ENCODE data around the gene PSORS1C1. TPM values are rescaled to one million over a fixed set of nuclear protein-coding genes. Genes with fewer than 3 reads are reported as not detected.
"Not testable (repeated sequence)": the region's sequence is repeated elsewhere in the genome, so short reads cannot be mapped to it uniquely, and the experiment has no call there.

Gene PSORS1C1, protein sequence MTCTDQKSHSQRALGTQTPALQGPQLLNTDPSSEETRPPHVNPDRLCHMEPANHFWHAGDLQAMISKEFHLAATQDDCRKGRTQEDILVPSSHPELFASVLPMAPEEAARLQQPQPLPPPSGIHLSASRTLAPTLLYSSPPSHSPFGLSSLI
- 0.26 TPM in 1 of 2 replicates, not detected in the other for total RNA-seq

DNA sequence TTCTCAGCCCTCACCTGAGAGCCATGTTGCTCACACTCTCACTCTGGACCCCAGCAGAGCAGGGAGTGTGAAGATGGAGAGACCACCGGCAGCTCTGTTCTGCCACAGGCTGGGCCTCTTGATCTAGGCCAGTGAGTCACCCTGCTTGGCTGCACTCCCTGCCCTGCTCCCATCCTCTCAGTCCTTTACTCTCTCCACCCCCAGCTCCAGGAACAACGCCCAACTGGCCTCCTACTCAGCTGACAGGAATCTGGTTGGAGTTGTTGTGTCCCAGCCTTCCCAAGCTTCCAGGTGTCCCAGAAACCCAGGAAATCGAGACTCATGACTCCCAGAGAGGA, at the start of gene PSORS1C1:
PSORS1C1 (plus strand) TSS at position 260 of the 338 bp plus-strand sequence. CDS start 14,833 bp downstream, outside the sequence.
- intact Hi-C loops (cut with micrococcal nuclease), result no loop called here
- Mint-ChIP-seq H3K4me3 (no peak within 1 kb of the TSS), H3K4me1 (ENCODE audit: low read depth) (no peaks in the 10 kb centered on the region), H3K36me3 (ENCODE audit: low read depth) (no peaks in the 10 kb centered on the region), H3K27me3 (ENCODE audit: insufficient read depth) (peaks cover 10% of the 10 kb centered on the region), H3K27ac (no peak within 1 kb of the TSS), H3K9me3 (no peaks in the 10 kb centered on the region)
- DNase-seq (ENCODE audit: low spot score), result no peak

DNA sequence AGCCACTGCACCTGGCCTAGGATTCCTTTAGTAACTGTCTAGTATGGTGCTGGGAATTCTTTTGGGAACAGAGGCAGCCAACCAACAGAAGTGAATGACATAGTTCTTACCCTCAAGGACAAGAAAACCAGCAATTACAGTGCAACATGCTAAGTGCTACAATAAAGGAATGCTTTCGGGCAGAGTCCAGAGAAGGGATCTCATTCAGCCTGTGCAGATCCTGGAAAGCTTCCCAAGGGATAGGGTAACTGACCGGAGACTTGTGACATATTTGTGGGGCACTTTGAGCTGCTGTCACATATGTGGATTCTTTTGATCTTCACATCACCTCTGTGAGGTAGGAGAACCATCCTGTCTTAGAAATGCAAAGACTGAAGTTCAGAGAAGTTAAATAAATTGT, 49.0 kb upstream of the PSORS1C1 start:
- Mint-ChIP-seq H3K27me3 (ENCODE audit: insufficient read depth) (peaks cover 11% of the 10 kb centered on the region), H3K36me3 (ENCODE audit: low read depth) (no peaks in the 10 kb centered on the region), H3K4me1 (ENCODE audit: low read depth) (no peaks in the 10 kb centered on the region), H3K27ac (no peak overlapping the region), H3K4me3 (no peak overlapping the region), H3K9me3 (no peaks in the 10 kb centered on the region)
- DNase-seq (ENCODE audit: low spot score), result no peak
- intact Hi-C loops (cut with micrococcal nuclease), result no loop called here

DNA sequence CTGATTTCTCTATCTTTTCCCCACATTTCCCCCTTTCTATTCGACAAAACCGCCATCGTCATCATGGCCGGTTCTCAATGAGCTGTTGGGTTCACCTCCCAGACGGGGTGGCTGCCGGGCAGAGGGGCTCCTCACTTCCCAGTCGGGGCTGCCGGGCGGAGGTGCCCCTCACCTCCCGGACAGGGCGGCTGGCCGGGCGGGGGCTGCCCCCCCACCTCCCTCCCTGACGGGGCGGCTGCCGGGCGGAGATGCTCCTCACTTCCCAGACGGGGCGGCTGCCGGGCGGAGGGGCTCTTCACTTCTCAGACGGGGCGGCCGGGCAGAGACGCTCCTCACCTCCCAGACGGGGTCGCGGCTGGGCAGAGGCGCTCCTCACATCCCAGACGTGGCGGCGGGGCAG, 47.6 kb upstream of the PSORS1C1 start:
- H3K27ac Mint-ChIP-seq; H3K27me3 Mint-ChIP-seq (ENCODE audit: insufficient read depth); H3K9me3 Mint-ChIP-seq; DNase-seq (ENCODE audit: low spot score); H3K4me1 Mint-ChIP-seq (ENCODE audit: low read depth); H3K36me3 Mint-ChIP-seq (ENCODE audit: low read depth); H3K4me3 Mint-ChIP-seq; intact Hi-C loops (cut with micrococcal nuclease): not testable (repeated sequence)

DNA sequence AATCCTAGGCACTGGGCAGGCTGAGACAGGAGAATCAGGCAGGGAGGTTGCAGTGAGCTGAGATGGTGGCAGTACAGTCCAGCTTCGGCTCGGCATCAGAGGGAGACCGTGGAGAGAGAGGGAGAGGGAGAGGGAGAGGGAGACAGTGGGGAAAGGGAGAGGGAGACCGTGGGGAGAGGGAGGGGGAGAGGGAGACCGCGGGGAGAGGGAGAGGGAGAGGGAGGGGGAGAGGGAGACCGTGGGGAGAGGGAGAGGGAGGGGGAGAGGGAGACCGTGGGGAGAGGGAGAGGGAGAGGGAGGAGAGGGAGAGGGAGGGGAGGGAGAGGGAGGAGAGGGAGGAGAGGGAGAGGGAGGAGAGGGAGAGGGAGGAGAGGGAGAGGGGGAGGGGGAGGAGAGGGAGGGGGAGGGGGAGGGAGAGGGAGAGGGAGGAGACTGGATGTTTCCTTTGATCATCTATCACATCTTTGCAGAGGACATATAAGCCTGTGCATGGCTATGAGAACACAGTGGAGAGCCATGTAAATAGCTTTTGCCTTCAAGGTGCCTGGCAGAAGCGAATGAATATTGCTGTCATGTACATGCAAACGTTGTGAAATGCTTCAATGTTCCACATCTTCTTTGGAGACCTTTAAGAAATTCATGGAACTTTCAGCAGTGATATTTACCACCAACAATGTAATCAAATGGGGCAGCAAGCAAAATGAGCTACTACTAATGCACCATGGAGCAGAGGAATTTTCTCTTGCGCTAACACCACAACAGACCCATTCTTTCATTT, 46.5 kb upstream of the PSORS1C1 start:
- H3K27ac Mint-ChIP-seq; H3K4me3 Mint-ChIP-seq; H3K4me1 Mint-ChIP-seq (ENCODE audit: low read depth); H3K36me3 Mint-ChIP-seq (ENCODE audit: low read depth); DNase-seq (ENCODE audit: low spot score); H3K9me3 Mint-ChIP-seq; H3K27me3 Mint-ChIP-seq (ENCODE audit: insufficient read depth); intact Hi-C loops (cut with micrococcal nuclease): not testable (repeated sequence)

DNA sequence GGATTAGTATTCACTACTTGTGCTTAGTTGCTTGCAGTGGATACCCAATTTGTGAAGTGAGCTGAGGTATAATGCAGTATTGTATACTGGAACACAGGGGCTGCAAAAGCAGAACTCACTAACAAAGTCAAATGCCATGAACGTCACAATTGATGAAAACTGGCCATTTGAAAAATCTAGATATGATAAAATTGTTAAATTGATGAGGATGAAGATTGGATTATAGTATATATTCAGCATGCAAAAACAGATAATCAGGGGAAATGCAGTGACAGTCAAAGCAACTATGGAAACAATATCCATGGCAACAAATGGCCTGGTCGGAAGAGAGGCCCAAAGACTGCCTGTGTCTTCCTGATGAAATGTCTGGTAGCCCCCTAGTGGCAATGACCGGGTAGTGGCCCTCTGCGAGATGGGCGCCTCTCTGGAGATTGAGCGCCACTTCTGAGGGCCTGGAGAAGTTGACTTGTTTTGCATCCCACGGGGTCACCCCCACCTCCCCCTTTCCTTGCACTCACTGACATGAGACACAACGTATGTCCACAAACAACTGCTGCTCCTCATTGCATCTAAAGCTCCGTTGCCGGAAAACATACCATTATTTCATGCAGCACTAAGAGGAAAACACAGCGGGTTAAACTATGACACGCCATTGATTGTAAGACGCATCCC, 45.8 kb upstream of the PSORS1C1 start:
- Mint-ChIP-seq H3K27me3 (ENCODE audit: insufficient read depth) (no peaks in the 10 kb centered on the region), H3K27ac (no peak overlapping the region), H3K9me3 (no peaks in the 10 kb centered on the region), H3K4me3 (no peak overlapping the region), H3K4me1 (ENCODE audit: low read depth) (no peaks in the 10 kb centered on the region), H3K36me3 (ENCODE audit: low read depth) (no peaks in the 10 kb centered on the region)
- intact Hi-C loops (cut with micrococcal nuclease), result loop anchor here (1.0 kb wide), 1 partner anchor 154 kb away; no protein-coding TSS in a partner anchor
- peak; percentile 53 for DNase-seq (ENCODE audit: low spot score)

DNA sequence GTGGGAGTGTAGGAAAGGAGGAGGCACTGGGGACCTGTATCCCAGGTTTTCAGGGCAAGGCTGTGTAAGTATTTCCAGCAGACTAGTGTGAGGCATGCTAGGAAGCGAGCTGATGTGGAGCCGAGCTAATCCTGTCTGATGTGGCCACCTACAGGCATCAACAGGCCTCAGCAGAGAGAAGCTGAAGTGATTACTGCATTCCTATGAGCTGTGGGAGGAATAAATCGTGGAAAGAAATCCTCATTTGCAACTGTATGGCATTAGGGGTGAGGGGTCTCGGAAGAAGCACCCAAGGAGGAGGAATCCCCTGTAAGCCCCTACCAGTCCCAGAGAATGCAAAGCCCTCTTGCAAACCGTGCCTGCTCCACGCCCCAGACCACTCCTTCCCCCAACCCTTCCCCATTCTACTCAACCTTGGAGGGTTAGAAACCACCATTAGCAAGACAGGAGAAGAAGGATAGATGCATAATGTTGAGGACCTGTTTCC, 43.8 kb upstream of the PSORS1C1 start:
- intact Hi-C loops (cut with micrococcal nuclease), result no loop called here
- no peak overlapping the region for H3K27ac Mint-ChIP-seq
- H3K4me3 Mint-ChIP-seq, result no peak overlapping the region
- no peaks in the 10 kb centered on the region for H3K36me3 Mint-ChIP-seq (ENCODE audit: low read depth)
- no peaks in the 10 kb centered on the region for H3K9me3 Mint-ChIP-seq
- peaks cover 2% of the 10 kb centered on the region for H3K27me3 Mint-ChIP-seq (ENCODE audit: insufficient read depth)
- no peaks in the 10 kb centered on the region for H3K4me1 Mint-ChIP-seq (ENCODE audit: low read depth)
- no peak for DNase-seq (ENCODE audit: low spot score)

DNA sequence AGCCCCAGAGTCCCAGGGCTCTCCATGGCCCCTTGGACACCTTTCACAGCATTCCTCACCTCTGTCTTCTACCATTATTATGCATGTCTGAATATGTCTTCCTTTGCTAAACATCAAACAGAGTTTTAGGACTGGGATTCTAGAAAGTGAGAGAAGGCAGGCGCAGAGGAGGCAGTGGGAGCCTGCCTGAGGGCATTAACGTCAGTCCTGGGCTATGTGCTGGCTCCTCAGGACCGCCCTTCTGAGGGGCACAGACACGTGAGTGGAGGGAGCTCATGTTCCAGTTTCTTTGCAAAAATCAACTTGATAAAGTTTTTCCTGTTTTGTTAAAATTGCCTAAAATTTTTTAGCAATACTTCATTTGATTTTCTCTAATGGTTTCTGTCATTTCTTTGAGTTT, 40.2 kb upstream of the PSORS1C1 start:
- peaks cover 2% of the 10 kb centered on the region for H3K27me3 Mint-ChIP-seq (ENCODE audit: insufficient read depth)
- no peak overlapping the region for H3K27ac Mint-ChIP-seq
- no peaks in the 10 kb centered on the region for H3K9me3 Mint-ChIP-seq
- no peaks in the 10 kb centered on the region for H3K36me3 Mint-ChIP-seq (ENCODE audit: low read depth)
- no peak overlapping the region for H3K4me3 Mint-ChIP-seq
- H3K4me1 Mint-ChIP-seq (ENCODE audit: low read depth), result no peaks in the 10 kb centered on the region
- intact Hi-C loops (cut with micrococcal nuclease), result no loop called here
- no peak for DNase-seq (ENCODE audit: low spot score)

DNA sequence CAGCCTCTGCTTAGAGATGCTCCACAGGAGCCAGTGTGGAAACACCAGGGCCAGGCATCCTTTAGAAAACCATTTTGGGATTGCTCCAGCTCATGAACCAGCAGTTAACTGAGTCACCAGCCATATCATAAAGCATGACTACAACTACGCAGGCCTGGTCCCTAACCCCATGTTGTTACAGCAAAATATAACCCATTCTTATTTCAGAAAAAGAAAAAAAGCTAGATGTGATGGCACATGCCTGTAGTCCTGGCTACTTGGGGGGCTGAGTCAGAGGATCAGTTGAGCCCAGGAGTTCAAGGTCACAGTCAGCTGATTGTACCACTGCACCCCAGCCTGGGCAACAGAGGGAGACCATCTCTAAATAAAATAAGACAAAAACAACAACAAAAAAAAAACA, 39.1 kb upstream of the PSORS1C1 start:
- Mint-ChIP-seq H3K9me3 (no peaks in the 10 kb centered on the region), H3K4me1 (ENCODE audit: low read depth) (no peaks in the 10 kb centered on the region), H3K27ac (no peak overlapping the region), H3K4me3 (no peak overlapping the region), H3K27me3 (ENCODE audit: insufficient read depth) (peaks cover 4% of the 10 kb centered on the region), H3K36me3 (ENCODE audit: low read depth) (no peaks in the 10 kb centered on the region)
- intact Hi-C loops (cut with micrococcal nuclease), result no loop called here
- DNase-seq (ENCODE audit: low spot score), result no peak

DNA sequence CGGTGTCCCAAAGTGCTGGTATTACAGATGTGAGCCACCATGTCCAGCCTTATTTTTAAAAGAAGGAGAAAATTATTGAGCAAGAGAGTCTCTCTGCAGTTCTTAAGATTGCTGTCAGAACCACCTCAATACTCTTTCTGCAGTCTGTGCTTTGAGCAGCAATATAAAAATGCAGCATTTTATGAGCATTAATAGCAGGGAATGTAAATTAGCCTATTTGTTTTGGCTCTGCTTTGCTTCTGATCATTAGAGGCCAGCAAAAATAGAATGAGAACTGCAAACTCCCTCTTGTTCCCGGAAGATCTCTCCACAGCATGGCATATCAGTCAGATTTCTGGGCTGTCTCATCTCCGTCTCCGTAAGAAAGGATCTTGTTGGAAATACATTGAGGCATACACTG, 38.0 kb upstream of the PSORS1C1 start:
- H3K27me3 Mint-ChIP-seq (ENCODE audit: insufficient read depth), result peaks cover 9% of the 10 kb centered on the region
- no peak overlapping the region for H3K4me3 Mint-ChIP-seq
- H3K4me1 Mint-ChIP-seq (ENCODE audit: low read depth), result no peaks in the 10 kb centered on the region
- no peaks in the 10 kb centered on the region for H3K9me3 Mint-ChIP-seq
- DNase-seq (ENCODE audit: low spot score), result no peak
- intact Hi-C loops (cut with micrococcal nuclease), result no loop called here
- H3K36me3 Mint-ChIP-seq (ENCODE audit: low read depth), result no peaks in the 10 kb centered on the region
- H3K27ac Mint-ChIP-seq, result no peak overlapping the region

DNA sequence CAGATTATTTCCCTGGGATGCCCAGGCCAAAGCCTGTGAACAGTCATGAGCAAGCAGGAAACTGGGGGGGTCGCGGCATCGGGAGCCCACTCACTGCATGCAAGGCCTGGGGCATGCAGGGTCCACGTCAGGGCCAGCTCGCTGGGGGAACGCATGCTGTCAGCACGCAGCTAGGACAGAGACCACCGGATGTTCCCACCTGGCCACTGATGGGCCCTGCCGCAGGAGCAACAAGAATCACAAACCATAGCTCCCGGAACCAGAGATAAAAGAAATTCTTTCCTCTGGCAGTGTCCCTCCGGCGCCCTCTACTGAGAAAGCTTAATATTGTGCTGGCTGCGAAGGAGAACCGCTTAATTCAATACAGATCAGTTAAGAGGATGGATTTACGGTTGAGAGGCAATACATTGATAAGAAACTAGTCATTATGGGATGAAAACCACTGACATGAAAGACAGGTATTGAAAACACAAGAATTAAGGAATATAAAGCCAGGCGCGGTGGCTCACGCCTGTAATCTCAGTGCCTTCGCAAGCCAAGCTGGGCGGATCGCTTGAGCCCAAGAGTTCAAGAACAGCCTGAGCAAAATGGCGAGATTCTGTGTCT, 34.8 kb upstream of the PSORS1C1 start:
- Mint-ChIP-seq H3K27ac (no peak overlapping the region), H3K9me3 (no peaks in the 10 kb centered on the region), H3K4me3 (no peak overlapping the region), H3K36me3 (ENCODE audit: low read depth) (no peaks in the 10 kb centered on the region), H3K27me3 (ENCODE audit: insufficient read depth) (peaks cover 17% of the 10 kb centered on the region), H3K4me1 (ENCODE audit: low read depth) (no peaks in the 10 kb centered on the region)
- intact Hi-C loops (cut with micrococcal nuclease), result loop anchor here (1.0 to 2.0 kb wide), 3 partner anchors 164 to 251 kb away; no protein-coding TSS in a partner anchor
- peak; percentile 58 for DNase-seq (ENCODE audit: low spot score)

DNA sequence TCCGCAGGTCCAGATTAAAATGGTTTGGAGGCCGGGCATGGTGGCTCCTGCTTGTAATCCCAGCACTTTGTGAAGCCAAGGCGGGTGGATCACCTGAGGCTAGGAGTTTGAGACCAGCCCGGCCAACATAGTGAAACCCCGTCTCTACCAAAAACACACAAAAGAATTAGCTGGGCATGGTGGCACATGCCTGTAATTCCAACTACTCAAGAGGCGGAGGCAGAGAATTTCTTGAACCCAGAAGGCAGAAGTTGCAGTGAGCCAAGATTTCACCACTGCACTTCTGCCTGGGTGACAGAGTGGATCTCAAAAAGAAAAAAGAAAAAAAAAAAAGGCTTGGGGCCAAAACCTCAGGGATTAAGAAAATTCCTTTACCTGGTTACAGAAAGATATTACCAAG, 32.7 kb upstream of the PSORS1C1 start:
- intact Hi-C loops (cut with micrococcal nuclease), result no loop called here
- H3K36me3 Mint-ChIP-seq (ENCODE audit: low read depth), result no peaks in the 10 kb centered on the region
- peaks cover 26% of the 10 kb centered on the region for H3K27me3 Mint-ChIP-seq (ENCODE audit: insufficient read depth)
- no peak for DNase-seq (ENCODE audit: low spot score)
- no peaks in the 10 kb centered on the region for H3K9me3 Mint-ChIP-seq
- H3K4me3 Mint-ChIP-seq, result no peak overlapping the region
- peaks cover 2% of the 10 kb centered on the region for H3K4me1 Mint-ChIP-seq (ENCODE audit: low read depth)
- no peak overlapping the region for H3K27ac Mint-ChIP-seq

DNA sequence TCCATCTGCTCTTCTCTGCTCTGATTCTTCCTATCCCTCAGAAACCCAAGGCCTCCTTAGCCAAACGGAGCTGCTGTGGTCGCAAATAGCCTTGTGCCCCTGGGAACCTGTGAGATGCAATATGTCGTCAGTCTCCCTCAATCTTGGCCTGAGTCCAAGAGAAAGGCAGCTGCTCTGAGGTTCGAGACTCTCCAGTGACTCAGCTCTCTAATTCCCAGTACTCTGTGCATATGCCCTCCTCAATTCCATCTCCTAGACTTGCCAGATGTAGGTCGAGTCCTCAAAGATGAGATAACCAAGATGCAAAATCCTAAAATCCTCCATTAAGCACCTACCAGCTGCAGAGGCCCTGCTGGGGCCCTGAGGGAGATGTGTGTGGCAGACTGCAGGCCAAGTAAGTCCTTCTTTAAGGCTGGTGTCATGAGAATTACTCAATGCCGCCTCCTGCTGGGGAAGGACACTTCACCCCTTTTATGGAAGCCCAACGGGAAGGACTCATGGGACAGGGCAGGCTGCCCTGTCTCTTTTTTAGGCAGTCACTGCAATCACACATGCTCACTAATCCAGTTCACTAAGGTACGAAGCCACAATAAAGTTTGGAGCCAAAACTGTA, 30.8 kb upstream of the PSORS1C1 start:
- Mint-ChIP-seq H3K27ac (no peak overlapping the region), H3K36me3 (ENCODE audit: low read depth) (no peaks in the 10 kb centered on the region), H3K4me3 (no peak overlapping the region), H3K27me3 (ENCODE audit: insufficient read depth) (peaks cover 27% of the 10 kb centered on the region), H3K4me1 (ENCODE audit: low read depth) (peaks cover 10% of the 10 kb centered on the region), H3K9me3 (no peaks in the 10 kb centered on the region)
- intact Hi-C loops (cut with micrococcal nuclease), result no loop called here
- peak; percentile 14 for DNase-seq (ENCODE audit: low spot score)
